Small intestine (tissue), 7 donors: Measurements from ENCODE around the gene NR2C2. TPM values are rescaled to one million over a fixed set of nuclear protein-coding genes. Genes with fewer than 3 reads are reported as not detected.
A peak's percentile ranks its signal among the peaks of the same experiment; 100 is the strongest.

Experiments
- DNase-seq, 2 donors: peaks; one replicate each; pipeline versions ENCODE4 v3.0.0 to v3.0.0-alpha.2; 2013
- FAIRE-seq: peaks from 2 replicates; lab custom pipeline; 2012; peaks lifted over from hg19 to GRCh38; lab: Jason Lieb, UNC
- H3K27ac ChIP-seq, 3 donors: one replicate each; pipeline ENCODE4 v1.5.1; 2013; ENCODE audit warnings: low read length in 2 of 3, mild to moderate bottlenecking in 2 of 3, control low read depth in 1 of 3, inconsistent platforms in 1 of 3, low read depth in 1 of 3, moderate library complexity in 1 of 3
- H3K27me3 ChIP-seq, 3 donors: one replicate each; pipeline ENCODE4 v1.6.1; 2013; ENCODE audit warnings: low read length in 3 of 3, inconsistent platforms in 1 of 3; ENCODE audit not compliant: control insufficient read depth in 3 of 3, insufficient read depth in 3 of 3
- H3K36me3 ChIP-seq, 3 donors: one replicate each; pipeline ENCODE4 v1.6.1; 2013; ENCODE audit warnings: low read length in 3 of 3, inconsistent platforms in 1 of 3, low read depth in 1 of 3, mild to moderate bottlenecking in 1 of 3, moderate library complexity in 1 of 3; ENCODE audit not compliant: control insufficient read depth in 3 of 3, insufficient read depth in 2 of 3
- H3K4me1 ChIP-seq, 3 donors: one replicate each; pipeline ENCODE4 v1.6.1; 2013; ENCODE audit warnings: low read length in 2 of 3, inconsistent platforms in 1 of 3, low read depth in 1 of 3, mild to moderate bottlenecking in 1 of 3, moderate library complexity in 1 of 3; ENCODE audit not compliant: control insufficient read depth in 3 of 3, insufficient read depth in 2 of 3
- H3K4me3 ChIP-seq, 3 donors: one replicate each; pipeline ENCODE4 v1.5.1; 2013; ENCODE audit warnings: low read length in 3 of 3, control low read depth in 1 of 3, inconsistent platforms in 1 of 3, low read depth in 1 of 3, mild to moderate bottlenecking in 1 of 3, moderate library complexity in 1 of 3
- H3K9me3 ChIP-seq, 2 donors: one replicate each; pipeline ENCODE4 v1.6.1; 2013; ENCODE audit warnings: low read depth in 1 of 2, low read length in 1 of 2; ENCODE audit not compliant: control insufficient read depth in 2 of 2, insufficient read depth in 1 of 2
- WGBS, 3 donors: extraction: QIAGEN DNeasy Blood & Tissue Kit; methylation state at CpG; one replicate each; pipeline ENCODE4 v1.1.7; 2013; 5-methylcytosine and 5-hydroxymethylcytosine counted together
- polyA plus RNA-seq, 4 donors: library from polyadenylated mRNA; stranded (reverse) in 3 of 4; unstranded in 1 of 4; fragments of 200-250 nt in 3 of 4; fragments of 120-200 nt in 1 of 4; gene quantifications; one replicate each; pipeline versions ENCODE4 v1.2.1 to v1.2.3, GENCODE V29; 2013
- donor health status: healthy with polysubstance abuse.
- donor health status: control.
- donor health status: control.
- donor health status: Bipolar disorder and iron deficiency.
- donor health status: healthy.

The NR2C2 gene
- polyA plus RNA-seq, 4 donors, result 7.8 to 40.4 (median 10.1) TPM

DNA sequence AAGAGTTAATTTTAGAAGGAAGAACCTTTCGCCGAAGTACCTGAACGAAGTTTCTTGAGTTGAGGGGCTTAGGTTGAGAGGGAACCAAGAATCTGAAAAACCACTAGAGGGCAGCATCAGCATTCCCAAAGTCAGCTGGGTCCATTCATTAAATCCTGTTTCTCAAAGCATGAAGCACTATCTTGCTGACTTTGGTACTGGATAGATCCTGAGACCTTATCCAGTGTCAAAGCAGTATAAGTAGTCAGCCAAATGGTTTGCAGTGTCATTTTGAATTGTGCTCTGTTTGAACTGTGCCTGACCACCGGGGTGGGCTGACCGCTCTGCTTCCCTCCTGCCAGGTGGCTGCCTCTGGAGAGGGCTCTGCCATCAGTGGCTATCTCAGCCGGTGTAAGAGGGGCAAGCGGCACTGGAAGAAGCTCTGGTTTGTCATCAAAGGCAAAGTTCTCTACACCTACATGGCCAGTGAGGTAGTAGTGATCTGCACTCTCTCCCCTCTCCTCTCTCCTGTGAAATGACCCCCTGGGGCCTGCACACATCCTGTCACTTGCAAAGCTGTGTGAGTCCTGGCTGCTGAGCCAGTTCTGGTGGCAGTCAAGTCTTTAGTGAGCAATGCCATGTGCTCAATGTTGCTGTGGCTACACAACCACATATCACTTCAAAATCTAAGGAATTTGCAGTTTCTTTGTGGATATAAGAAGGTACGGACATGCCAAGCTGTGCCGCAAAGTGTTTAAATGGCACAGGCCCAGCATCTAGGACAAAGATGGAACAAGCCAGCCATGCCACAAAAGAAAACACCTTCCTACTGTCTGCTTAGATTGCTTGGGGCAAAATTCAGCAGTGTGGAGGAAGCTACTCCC is 21.4 kb upstream of the NR2C2 start:
- DNase-seq (peak; percentile 71 to 83), FAIRE-seq (no peak)
- 65 to 70% (median 69%) methylated on average over 9 of the region's 9 CpGs for WGBS, 3 donors
- Histone ChIP-seq H3K27me3 (no peaks in the 10 kb centered on the region), H3K36me3 (peaks cover 0 to 4% (median 0%) of the 10 kb centered on the region in 3 donors), H3K27ac (no peak overlapping the region), H3K9me3 (no peaks in the 10 kb centered on the region), H3K4me3 (no peak overlapping the region), H3K4me1 (no peaks in the 10 kb centered on the region)

DNA sequence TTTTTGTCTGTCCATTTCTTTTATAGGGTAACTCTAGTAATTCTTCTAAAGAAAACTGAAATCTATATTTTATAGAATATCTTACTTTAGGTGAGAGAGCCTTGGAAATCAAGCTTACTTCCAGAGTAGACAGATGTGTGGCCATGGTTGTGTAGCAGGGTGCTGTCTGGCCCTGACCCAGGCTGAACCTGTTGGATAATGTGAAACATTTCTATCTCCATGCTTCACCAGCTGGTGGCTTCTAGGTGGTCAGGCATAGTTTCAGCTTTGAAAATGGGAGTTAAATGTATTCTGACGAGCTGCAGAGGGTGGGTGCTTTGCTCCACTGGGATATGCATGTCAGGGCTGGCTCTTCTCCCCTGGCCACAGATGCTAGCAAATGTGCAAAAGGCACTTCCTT is 20.8 kb upstream of the NR2C2 start:
- FAIRE-seq (no peak), DNase-seq (no peak)
- Histone ChIP-seq H3K4me3 (no peak overlapping the region), H3K27me3 (no peaks in the 10 kb centered on the region), H3K9me3 (no peaks in the 10 kb centered on the region), H3K27ac (no peak overlapping the region), H3K36me3 (peaks cover 0 to 4% (median 0%) of the 10 kb centered on the region in 3 donors), H3K4me1 (no peaks in the 10 kb centered on the region)
- 77 to 91% (median 87%) methylated on average over 1 of the region's 1 CpG for WGBS, 3 donors

DNA sequence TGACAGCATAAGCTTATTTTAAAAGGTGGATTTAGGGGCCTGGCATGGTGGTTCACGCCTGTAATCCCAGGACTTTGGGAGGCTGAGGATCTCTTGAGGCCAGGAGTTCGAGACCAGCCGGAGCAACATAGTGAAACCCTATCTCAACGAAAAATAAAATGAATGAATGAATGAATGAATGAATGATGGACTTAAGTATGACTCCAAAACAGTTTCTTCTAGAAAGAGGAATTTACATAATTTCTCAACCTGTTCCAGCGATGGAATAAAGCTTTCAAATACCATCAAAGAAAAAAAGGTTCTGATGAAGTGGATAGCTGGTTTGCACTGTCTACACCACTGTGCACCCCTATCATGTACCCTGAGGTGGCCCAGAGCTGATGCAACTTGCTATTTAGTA is 20.1 kb upstream of the NR2C2 start:
- Histone ChIP-seq H3K27ac (no peak overlapping the region), H3K4me3 (no peak overlapping the region), H3K27me3 (no peaks in the 10 kb centered on the region), H3K9me3 (no peaks in the 10 kb centered on the region), H3K36me3 (peaks cover 0 to 4% (median 0%) of the 10 kb centered on the region in 3 donors), H3K4me1 (no peaks in the 10 kb centered on the region)
- FAIRE-seq, result no peak
- no peak for DNase-seq
- 87 to 94% (median 88%) methylated on average over 5 of the region's 5 CpGs for WGBS, 3 donors

DNA sequence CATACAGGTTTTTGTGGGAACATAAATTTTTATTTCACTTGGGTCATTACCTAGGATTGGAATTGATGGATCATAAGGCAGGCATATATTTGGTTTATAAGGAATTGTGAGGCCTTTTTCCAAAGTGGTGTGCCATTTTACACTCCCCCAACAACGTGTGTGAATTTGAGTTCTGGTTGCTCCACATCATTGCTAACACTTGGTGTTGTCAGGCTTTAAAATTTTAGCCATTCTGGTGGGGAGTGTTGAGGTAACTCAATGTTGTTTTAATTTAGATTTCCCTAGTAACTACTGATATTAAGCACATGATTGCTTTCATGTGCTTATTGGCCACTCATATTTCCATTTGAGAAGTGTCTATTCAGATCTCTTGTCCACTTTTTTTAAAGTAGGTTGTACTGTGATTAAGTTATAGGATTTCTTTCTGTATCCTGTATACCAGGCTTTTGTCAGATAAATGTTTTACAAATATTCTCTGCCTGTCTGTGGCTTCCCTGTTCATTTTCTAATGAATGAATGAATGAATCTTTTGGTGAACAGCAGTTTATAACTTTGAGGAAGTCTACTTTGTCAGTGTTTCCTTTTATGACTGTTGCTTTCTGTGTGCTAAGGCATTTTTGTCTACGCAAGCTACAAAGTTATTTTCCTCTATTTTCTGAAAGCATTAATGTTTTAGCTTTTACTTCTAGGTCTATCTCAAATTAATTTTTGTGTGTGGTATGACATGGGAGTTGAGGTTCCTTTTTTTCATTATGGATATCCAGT is 17.9 kb upstream of the NR2C2 start:
- Histone ChIP-seq H3K27me3 (no peaks in the 10 kb centered on the region), H3K4me3 (no peak overlapping the region), H3K36me3 (peaks cover 0 to 2% (median 2%) of the 10 kb centered on the region in 3 donors), H3K27ac (no peak overlapping the region), H3K4me1 (peaks cover 0 to 14% (median 0%) of the 10 kb centered on the region in 3 donors), H3K9me3 (no peaks in the 10 kb centered on the region)
- WGBS, 3 donors, result 77 to 92% (median 86%) methylated on average over 2 of the region's 2 CpGs
- DNase-seq (no peak), FAIRE-seq (no peak)

DNA sequence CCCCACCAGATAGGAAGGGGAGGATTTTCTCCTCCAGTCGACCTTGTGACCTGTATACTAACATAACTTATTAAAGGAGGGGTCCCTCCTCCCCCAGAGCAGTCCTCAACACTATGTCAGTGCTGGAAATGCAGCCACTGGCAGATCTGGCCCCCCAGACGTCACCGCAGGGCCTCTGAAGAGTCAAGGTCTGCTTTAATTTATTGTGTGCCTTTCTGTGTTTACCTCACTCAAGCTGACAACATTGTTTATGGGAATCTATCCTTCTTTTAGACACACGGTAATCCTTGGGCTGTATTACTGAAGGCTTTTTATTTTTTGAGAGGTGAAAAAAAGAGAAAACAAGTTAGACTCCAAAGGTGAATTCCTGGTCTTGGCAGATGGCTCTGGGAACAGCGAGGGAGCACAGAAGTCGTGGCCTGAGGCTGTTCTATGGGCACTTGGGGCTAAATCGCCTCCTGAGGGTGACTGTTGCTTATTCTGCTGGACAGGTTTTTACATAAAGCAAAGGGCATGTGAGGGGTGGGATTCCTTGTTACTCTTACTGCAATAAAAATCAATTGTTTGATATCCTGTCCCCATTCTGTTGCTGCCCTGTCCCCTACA is 13.5 kb upstream of the NR2C2 start:
- peak overlapping the region in 1 of 3 donors; percentile 87 for H3K27ac ChIP-seq
- DNase-seq, result peak; percentile 23 to 81

DNA sequence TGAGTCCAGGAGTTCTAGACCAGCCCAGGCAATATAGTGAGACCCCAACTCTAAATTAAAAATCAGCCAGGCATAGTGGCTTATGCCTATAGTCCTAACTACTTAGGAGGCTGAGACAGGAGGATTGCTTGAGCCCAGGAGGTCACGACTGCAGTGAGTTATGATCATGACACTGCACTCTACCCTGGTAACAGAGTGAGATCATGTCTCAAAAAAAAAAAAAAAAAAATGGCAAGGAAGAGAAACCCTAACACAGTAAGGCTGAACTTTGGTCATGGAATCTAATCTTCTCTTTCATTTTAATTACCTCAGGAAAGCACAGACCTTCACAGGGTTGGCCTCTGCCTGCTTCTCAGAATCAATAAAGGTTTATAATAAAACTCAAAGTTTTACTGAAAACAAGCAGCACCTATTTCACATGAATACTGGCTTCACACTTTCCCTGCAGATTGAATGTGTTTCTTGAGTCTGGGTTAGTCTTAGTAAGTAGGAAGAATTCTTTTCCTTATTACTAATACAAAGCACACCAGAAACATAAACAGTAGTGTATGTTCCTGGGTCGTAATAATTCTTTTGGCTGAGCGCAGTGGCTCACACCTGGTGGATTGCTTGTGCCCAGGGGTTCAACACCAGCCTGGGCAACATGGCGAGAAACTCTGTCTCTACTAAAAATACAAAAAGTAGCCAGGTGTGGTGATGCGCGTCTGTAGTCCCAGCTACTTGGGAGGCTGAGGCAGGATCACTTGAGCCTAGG is 11.6 kb upstream of the NR2C2 start:
- Histone ChIP-seq H3K27me3 (no peaks in the 10 kb centered on the region), H3K9me3 (no peaks in the 10 kb centered on the region), H3K4me1 (peaks cover 3 to 48% (median 8%) of the 10 kb centered on the region in 3 donors), H3K36me3 (peaks cover 2 to 5% (median 5%) of the 10 kb centered on the region in 3 donors), H3K4me3 (no peak overlapping the region), H3K27ac (peak overlapping the region; percentile 66 to 87 (median 74))
- DNase-seq, result peak; percentile 88 to 93
- 24 to 67% (median 42%) methylated on average over 6 of the region's 6 CpGs for WGBS, 3 donors
- peak; percentile 39 for FAIRE-seq

More for the DNA sequence above, 13.5 kb upstream of the NR2C2 start:
- no peaks in the 10 kb centered on the region for H3K27me3 ChIP-seq
- 19 to 57% (median 33%) methylated on average over 7 of the region's 7 CpGs for WGBS, 3 donors
- no peaks in the 10 kb centered on the region for H3K9me3 ChIP-seq
- H3K4me3 ChIP-seq, result no peak overlapping the region
- H3K4me1 ChIP-seq, result peaks cover 0 to 48% (median 8%) of the 10 kb centered on the region in 3 donors
- FAIRE-seq, result no peak
- H3K36me3 ChIP-seq, result peaks cover 2 to 5% (median 2%) of the 10 kb centered on the region in 3 donors

DNA sequence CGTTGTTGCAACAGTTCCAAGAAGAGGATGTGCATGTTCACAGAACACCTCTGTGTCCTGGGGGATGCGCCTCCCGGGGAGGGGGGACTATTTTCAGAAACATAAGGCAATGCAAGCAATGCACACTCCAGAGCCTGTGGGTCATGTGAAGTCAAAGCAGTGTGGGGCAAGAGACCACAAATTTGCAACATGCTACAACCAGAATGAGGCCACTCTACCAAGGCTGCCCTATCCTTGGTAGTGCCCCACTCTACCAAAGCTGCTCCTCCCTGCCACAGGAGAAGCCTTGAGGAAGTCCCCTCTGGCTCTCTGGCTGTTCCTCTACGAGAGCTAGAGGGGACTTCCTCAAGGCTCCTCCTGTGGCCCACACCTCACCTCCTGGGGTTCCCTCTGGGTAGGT is 8.4 kb upstream of the NR2C2 start:
- Histone ChIP-seq H3K27me3 (no peaks in the 10 kb centered on the region), H3K9me3 (no peaks in the 10 kb centered on the region), H3K4me3 (no peak overlapping the region), H3K27ac (no peak overlapping the region), H3K36me3 (peaks cover 0 to 13% (median 3%) of the 10 kb centered on the region in 3 donors), H3K4me1 (peaks cover 8 to 57% (median 15%) of the 10 kb centered on the region in 3 donors)
- DNase-seq (no peak), FAIRE-seq (no peak)
- 81 to 92% (median 82%) methylated on average over 4 of the region's 4 CpGs for WGBS, 3 donors
